Calu3 (cell line): ENCODE results near the gene GPR142. TPM values are rescaled to one million over a fixed set of nuclear protein-coding genes. Genes with fewer than 3 reads are reported as not detected.

Source experiments
- BruUV-seq: library from RNA; stranded (reverse); fragments of 400-500 nt; replicated peaks from 2 replicates; lab custom pipeline; 2021; lab: Mats Ljungman, UMichigan
- CTCF ChIA-PET: fragments of 300-600 bp; sonication (Branson Sonifier 250); formaldehyde crosslinking; loops from one replicate; lab custom pipeline; 2022; ENCODE audit warnings: antibody characterized with exemption; lab: Charles Lee
- DNase-seq: peaks from one replicate; pipeline ENCODE4 v3.0.0; 2022
- H3K27ac Mint-ChIP-seq: one replicate; pipeline ENCODE4 v1.8.0; 2022; ENCODE audit warnings: mixed read lengths; ENCODE audit not compliant: unreplicated experiment
- H3K27me3 Mint-ChIP-seq: one replicate; pipeline ENCODE4 v1.8.0; 2022; ENCODE audit warnings: mixed read lengths; ENCODE audit not compliant: unreplicated experiment
- H3K36me3 Mint-ChIP-seq: one replicate; pipeline ENCODE4 v1.8.0; 2022; ENCODE audit warnings: mild to moderate bottlenecking, moderate library complexity, mixed read lengths; ENCODE audit not compliant: insufficient read depth, unreplicated experiment
- H3K4me1 Mint-ChIP-seq: one replicate; pipeline ENCODE4 v1.8.0; 2022; ENCODE audit warnings: mild to moderate bottlenecking, low read depth, mixed read lengths; ENCODE audit not compliant: unreplicated experiment
- H3K4me3 Mint-ChIP-seq: one replicate; pipeline ENCODE4 v1.8.0; 2022; ENCODE audit warnings: mild to moderate bottlenecking, low read depth, moderate library complexity, mixed read lengths; ENCODE audit not compliant: unreplicated experiment
- H3K9me3 Mint-ChIP-seq: one replicate; pipeline ENCODE4 v1.8.0; 2022; ENCODE audit warnings: low read depth, mixed read lengths; ENCODE audit not compliant: unreplicated experiment
- intact Hi-C: fragments of 100-400 bp; cut with micrococcal nuclease; formaldehyde crosslinking; loops from one replicate; pipeline ENCODE4 v1.10.0; 2022; ENCODE audit not compliant: unreplicated experiment
- total RNA-seq: library from RNA; stranded (reverse); gene quantifications from 2 replicates; pipeline ENCODE4 v1.2.3, GENCODE V29; 2022
- TF ChIP-seq, protein P1 (sequence below): fragments of 200-600 bp; IDR thresholded peaks from one replicate; pipeline ENCODE4 v1.8.0; 2022; ENCODE audit warnings: antibody characterized with exemption; ENCODE audit not compliant: unreplicated experiment

The GPR142 gene
- total RNA-seq, 1 experiment from 2014 or later, result not detected

DNA sequence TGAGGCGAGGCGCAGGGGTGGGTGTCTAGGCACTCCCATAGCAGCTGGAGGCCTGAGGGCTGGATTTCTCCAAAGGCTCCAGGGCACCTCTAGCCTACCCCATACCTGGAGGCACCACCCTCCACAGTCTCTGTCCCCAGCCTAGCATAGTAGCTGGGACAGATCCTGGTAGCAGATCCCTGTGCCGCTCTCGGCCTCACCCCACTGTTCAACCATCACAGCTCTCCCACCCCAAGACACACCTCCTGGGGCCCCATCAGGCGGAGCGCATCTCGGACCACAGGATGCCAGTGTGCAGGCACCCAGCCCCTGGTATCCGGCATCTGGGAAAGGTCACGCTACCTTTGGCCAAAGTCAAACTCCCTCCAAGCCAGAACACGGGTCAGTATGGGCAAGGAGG lies 12.7 kb upstream of the GPR142 start:
- no peaks in the 10 kb centered on the region for H3K36me3 Mint-ChIP-seq
- H3K4me1 Mint-ChIP-seq, result peaks cover 9% of the 10 kb centered on the region
- no peak for DNase-seq
- CTCF ChIA-PET, result no interaction called here
- intact Hi-C loops, result loop anchor here (2.0 kb wide), 1 partner anchor 54 kb away; no protein-coding TSS in a partner anchor
- H3K27ac Mint-ChIP-seq, result no peak overlapping the region
- H3K27me3 Mint-ChIP-seq, result peaks cover 90% of the 10 kb centered on the region
- TF ChIP-seq, protein P1, sequence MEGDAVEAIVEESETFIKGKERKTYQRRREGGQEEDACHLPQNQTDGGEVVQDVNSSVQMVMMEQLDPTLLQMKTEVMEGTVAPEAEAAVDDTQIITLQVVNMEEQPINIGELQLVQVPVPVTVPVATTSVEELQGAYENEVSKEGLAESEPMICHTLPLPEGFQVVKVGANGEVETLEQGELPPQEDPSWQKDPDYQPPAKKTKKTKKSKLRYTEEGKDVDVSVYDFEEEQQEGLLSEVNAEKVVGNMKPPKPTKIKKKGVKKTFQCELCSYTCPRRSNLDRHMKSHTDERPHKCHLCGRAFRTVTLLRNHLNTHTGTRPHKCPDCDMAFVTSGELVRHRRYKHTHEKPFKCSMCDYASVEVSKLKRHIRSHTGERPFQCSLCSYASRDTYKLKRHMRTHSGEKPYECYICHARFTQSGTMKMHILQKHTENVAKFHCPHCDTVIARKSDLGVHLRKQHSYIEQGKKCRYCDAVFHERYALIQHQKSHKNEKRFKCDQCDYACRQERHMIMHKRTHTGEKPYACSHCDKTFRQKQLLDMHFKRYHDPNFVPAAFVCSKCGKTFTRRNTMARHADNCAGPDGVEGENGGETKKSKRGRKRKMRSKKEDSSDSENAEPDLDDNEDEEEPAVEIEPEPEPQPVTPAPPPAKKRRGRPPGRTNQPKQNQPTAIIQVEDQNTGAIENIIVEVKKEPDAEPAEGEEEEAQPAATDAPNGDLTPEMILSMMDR, result no peak
- H3K9me3 Mint-ChIP-seq, result no peaks in the 10 kb centered on the region
- BruUV-seq, result no TSS peak
- H3K4me3 Mint-ChIP-seq, result no peak overlapping the region

DNA sequence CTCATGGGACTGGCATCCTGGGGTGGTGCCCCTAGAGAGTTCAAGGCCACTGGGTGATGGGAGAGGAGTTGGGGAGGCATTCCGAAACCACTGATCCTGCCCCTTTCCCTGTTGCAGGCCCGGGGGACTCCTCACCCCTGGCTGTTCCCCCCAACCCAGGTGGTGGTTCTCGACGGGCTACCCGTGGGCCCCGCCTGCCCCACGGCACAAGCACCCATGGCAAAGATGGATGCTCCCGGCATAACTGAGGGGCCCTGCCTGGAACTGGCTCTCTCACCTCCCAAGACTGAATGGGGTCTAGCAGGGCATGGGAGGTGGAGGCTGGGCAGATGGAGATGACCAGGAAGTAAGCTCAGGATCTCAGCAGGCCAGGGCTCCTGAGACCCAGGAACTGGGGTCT lies 12.2 kb upstream of the GPR142 start:
- H3K4me1 Mint-ChIP-seq, result peaks cover 9% of the 10 kb centered on the region
- no peaks in the 10 kb centered on the region for H3K9me3 Mint-ChIP-seq
- peaks cover 90% of the 10 kb centered on the region for H3K27me3 Mint-ChIP-seq
- TF ChIP-seq, protein P1, result no peak
- no peak for DNase-seq
- intact Hi-C loops, result loop anchor here (2.0 kb wide), 1 partner anchor 54 kb away; no protein-coding TSS in a partner anchor
- CTCF ChIA-PET, result no interaction called here
- no TSS peak for BruUV-seq
- H3K4me3 Mint-ChIP-seq, result no peak overlapping the region
- no peaks in the 10 kb centered on the region for H3K36me3 Mint-ChIP-seq
- no peak overlapping the region for H3K27ac Mint-ChIP-seq

DNA sequence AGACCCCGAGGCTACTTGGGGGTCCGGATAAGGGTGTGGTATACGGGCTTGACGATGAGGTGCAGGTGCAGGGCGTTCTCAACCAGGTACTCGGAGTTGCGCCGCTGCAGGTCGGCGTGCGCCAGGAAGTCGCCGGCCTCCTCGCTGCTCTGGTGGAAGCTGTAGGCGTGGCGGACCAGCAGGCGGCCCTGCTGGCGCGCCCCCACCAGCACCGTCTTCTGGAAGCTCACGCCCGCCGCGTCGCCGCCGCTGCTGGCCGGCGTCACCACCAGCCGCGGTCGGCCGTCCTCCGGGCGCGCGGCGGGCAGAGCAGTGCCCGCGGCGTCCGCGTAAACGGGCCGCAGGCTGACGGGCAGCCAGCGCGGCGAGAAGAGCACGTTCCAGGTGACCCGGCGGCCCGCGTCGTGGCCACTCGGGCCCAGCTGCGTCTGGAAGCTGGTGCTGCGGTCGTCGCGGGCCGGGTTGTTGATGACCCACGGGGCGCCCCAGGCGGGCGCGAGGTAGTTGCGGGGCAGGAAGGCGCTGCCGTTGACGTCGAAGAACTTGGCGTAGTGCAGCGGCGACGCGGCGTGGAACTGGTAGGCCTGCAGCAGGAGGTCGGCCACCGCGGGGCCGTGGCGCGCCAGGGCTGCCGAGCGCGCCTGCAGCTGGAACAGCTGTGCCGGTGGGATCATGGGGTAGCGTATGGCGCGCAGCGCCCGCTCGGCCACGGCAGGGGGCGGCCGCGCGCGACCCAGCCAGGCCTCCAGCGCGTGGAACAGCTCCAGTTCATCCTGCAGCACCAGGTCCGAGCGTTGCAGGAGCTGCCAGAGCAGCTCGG lies 10.4 kb upstream of the GPR142 start:
- BruUV-seq, result no TSS peak
- Mint-ChIP-seq H3K27ac (no peak overlapping the region), H3K36me3 (no peaks in the 10 kb centered on the region), H3K4me1 (peaks cover 9% of the 10 kb centered on the region), H3K27me3 (peaks cover 93% of the 10 kb centered on the region), H3K4me3 (peak overlapping the region; percentile 41), H3K9me3 (no peaks in the 10 kb centered on the region)
- CTCF ChIA-PET, result no interaction called here
- intact Hi-C loops, result no loop called here
- peak; percentile 17 for DNase-seq
- TF ChIP-seq, protein P1, result no peak

DNA sequence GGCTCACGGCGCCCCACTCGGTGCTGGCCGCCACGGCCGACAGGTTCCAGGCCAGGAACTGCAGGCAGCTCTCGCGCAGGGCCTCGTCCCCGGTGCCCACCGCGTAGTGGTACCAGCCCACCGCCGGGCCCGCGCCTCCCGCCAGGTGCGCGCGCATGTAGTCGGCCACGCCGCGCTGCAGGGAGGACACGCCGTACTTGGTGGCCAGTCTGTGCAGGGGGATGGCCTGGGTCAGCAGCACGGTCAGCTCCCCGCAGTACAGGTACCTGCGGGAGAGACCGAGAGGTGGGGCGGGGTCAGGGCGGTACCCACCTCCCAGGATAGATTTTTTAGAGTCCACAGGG lies 9.9 kb upstream of the GPR142 start:
- Mint-ChIP-seq H3K27ac (no peak overlapping the region), H3K9me3 (no peaks in the 10 kb centered on the region), H3K36me3 (no peaks in the 10 kb centered on the region), H3K4me3 (no peak overlapping the region), H3K4me1 (peaks cover 9% of the 10 kb centered on the region), H3K27me3 (peaks cover 93% of the 10 kb centered on the region)
- CTCF ChIA-PET, result no interaction called here
- TF ChIP-seq, protein P1, result no peak
- intact Hi-C loops, result no loop called here
- no TSS peak for BruUV-seq
- DNase-seq, result no peak
